ENCODE results near the gene NES.

The NES gene

DNA sequence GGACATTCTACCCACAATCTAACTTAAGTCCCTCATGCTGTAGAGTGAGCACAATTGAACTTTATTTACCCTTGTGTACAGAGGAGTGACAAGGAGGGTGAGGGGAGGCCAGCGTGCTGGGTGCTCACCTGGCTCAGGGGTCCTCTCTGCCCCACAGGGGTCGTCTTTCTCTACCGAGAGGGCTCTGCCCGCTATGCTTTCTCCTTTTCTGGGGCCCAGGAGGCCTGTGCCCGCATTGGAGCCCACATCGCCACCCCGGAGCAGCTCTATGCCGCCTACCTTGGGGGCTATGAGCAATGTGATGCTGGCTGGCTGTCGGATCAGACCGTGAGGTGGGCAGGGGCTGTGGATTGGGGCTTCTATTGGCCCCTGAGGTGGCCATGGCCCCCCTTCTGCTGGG, 29.9 kb downstream of the NES start:
- no peak overlapping the region for H3K27ac ChIP-seq (replicated peaks)
- peaks cover 29% of the 10 kb centered on the region for H3K27me3 ChIP-seq (ENCODE audit: insufficient read depth, poor library complexity, severe bottlenecking)
- H3K4me3 ChIP-seq (replicated peaks; ENCODE audit: insufficient read depth, low read length), result no peak overlapping the region
- DNase-seq (ENCODE audit: low read depth in 1 of 2, low spot score in 1 of 2), result no peak
- TF ChIP-seq SPI1 (IDR thresholded peaks at IDR 0.05; ENCODE audit: borderline replicate concordance, low read depth) (no peak), POLR2AphosphoS5 (IDR thresholded peaks at IDR 0.05; ENCODE audit: low read depth) (no peak)

DNA sequence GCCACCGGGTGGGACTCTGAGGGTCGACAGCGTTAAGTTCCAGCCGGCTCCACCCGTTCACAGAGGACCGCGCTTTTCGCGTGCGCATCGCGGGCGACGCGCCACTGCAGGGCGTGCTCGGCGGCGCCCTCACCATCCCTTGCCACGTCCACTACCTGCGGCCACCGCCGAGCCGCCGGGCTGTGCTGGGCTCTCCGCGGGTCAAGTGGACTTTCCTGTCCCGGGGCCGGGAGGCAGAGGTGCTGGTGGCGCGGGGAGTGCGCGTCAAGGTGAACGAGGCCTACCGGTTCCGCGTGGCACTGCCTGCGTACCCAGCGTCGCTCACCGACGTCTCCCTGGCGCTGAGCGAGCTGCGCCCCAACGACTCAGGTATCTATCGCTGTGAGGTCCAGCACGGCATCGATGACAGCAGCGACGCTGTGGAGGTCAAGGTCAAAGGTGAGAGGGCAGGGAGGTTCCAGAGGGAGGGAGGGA, 30.4 kb downstream of the NES start:
- H3K27ac ChIP-seq (replicated peaks), result no peak overlapping the region
- TF ChIP-seq, protein P1, sequence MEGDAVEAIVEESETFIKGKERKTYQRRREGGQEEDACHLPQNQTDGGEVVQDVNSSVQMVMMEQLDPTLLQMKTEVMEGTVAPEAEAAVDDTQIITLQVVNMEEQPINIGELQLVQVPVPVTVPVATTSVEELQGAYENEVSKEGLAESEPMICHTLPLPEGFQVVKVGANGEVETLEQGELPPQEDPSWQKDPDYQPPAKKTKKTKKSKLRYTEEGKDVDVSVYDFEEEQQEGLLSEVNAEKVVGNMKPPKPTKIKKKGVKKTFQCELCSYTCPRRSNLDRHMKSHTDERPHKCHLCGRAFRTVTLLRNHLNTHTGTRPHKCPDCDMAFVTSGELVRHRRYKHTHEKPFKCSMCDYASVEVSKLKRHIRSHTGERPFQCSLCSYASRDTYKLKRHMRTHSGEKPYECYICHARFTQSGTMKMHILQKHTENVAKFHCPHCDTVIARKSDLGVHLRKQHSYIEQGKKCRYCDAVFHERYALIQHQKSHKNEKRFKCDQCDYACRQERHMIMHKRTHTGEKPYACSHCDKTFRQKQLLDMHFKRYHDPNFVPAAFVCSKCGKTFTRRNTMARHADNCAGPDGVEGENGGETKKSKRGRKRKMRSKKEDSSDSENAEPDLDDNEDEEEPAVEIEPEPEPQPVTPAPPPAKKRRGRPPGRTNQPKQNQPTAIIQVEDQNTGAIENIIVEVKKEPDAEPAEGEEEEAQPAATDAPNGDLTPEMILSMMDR (IDR thresholded peaks at IDR 0.05; ENCODE audit: insufficient read depth, low read length), result no peak
- no peak for TF ChIP-seq POLR2AphosphoS5 (IDR thresholded peaks at IDR 0.05; ENCODE audit: low read depth)
- no peak for DNase-seq (ENCODE audit: low read depth in 1 of 2, low spot score in 1 of 2)
- H3K4me3 ChIP-seq (replicated peaks; ENCODE audit: insufficient read depth, low read length), result no peak overlapping the region
- peaks cover 33% of the 10 kb centered on the region for H3K27me3 ChIP-seq (ENCODE audit: insufficient read depth, poor library complexity, severe bottlenecking)

DNA sequence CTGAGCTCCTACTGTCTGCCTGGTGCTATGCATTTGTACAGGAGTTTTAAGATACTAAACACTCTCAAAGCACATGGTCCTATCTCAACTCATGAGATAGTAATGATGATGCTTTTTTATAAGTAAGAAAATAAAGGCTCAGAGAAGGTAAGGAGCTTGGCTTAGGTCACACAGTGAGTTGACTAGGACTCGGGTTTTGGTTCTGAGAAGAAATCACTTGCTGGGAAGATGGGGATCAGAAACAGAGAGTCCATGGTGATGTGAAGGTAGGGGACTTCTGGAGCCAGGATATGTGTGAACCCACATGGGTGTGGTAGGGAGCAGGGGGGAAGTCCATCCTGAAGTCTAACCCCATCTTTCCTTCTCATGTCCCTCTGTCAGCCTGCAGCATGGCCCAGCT, 31.5 kb downstream of the NES start:
- peaks cover 44% of the 10 kb centered on the region for H3K27me3 ChIP-seq (ENCODE audit: insufficient read depth, poor library complexity, severe bottlenecking)
- TF ChIP-seq, protein P2, sequence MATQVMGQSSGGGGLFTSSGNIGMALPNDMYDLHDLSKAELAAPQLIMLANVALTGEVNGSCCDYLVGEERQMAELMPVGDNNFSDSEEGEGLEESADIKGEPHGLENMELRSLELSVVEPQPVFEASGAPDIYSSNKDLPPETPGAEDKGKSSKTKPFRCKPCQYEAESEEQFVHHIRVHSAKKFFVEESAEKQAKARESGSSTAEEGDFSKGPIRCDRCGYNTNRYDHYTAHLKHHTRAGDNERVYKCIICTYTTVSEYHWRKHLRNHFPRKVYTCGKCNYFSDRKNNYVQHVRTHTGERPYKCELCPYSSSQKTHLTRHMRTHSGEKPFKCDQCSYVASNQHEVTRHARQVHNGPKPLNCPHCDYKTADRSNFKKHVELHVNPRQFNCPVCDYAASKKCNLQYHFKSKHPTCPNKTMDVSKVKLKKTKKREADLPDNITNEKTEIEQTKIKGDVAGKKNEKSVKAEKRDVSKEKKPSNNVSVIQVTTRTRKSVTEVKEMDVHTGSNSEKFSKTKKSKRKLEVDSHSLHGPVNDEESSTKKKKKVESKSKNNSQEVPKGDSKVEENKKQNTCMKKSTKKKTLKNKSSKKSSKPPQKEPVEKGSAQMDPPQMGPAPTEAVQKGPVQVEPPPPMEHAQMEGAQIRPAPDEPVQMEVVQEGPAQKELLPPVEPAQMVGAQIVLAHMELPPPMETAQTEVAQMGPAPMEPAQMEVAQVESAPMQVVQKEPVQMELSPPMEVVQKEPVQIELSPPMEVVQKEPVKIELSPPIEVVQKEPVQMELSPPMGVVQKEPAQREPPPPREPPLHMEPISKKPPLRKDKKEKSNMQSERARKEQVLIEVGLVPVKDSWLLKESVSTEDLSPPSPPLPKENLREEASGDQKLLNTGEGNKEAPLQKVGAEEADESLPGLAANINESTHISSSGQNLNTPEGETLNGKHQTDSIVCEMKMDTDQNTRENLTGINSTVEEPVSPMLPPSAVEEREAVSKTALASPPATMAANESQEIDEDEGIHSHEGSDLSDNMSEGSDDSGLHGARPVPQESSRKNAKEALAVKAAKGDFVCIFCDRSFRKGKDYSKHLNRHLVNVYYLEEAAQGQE (IDR thresholded peaks at IDR 0.05; ENCODE audit: insufficient replicate concordance, low read depth), result no peak
- TF ChIP-seq, protein P1 (IDR thresholded peaks at IDR 0.05; ENCODE audit: insufficient read depth, low read length), result no peak
- TF ChIP-seq POLR2AphosphoS5 (IDR thresholded peaks at IDR 0.05; ENCODE audit: low read depth), result no peak
- TF ChIP-seq SPI1 (IDR thresholded peaks at IDR 0.05; ENCODE audit: borderline replicate concordance, low read depth), result no peak
- no peak for TF ChIP-seq GABPA (IDR thresholded peaks at IDR 0.05; ENCODE audit: low read depth)
- no peak overlapping the region for H3K27ac ChIP-seq (replicated peaks)
- no peak for DNase-seq (ENCODE audit: low read depth in 1 of 2, low spot score in 1 of 2)
- no peak overlapping the region for H3K4me3 ChIP-seq (replicated peaks; ENCODE audit: insufficient read depth, low read length)

DNA sequence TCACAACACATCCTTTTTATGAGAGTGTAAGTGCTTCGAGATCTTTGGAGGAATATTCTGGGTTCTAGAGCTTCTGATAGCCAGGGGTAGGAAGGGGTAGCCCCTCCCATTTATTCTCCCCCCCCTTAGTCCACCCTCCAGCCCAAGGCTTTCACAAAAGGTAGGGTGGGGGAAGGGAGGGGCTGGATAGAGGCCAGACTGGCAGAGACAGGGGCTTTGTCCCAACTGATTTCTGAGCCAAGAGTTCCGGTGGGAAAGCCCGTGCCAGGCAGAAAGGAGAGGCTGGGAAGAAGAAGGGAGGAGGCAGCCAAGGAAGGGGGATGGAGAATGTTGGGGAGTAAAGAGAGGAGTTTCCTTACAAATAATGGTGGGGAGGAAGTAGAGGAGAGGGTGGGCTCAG, 32.2 kb downstream of the NES start:
- no peak for DNase-seq (ENCODE audit: low read depth in 1 of 2, low spot score in 1 of 2)

More for the DNA sequence above, 32.2 kb downstream of the NES start:
- Histone ChIP-seq H3K27me3 (ENCODE audit: insufficient read depth, poor library complexity, severe bottlenecking) (peaks cover 46% of the 10 kb centered on the region), H3K4me3 (replicated peaks; ENCODE audit: insufficient read depth, low read length) (no peak overlapping the region), H3K27ac (replicated peaks) (no peak overlapping the region)
- TF ChIP-seq SPI1 (IDR thresholded peaks at IDR 0.05; ENCODE audit: borderline replicate concordance, low read depth), result no peak
- TF ChIP-seq, protein P2 (IDR thresholded peaks at IDR 0.05; ENCODE audit: insufficient replicate concordance, low read depth), result no peak
- TF ChIP-seq, protein P1 (IDR thresholded peaks at IDR 0.05; ENCODE audit: insufficient read depth, low read length), result no peak
- no peak for TF ChIP-seq POLR2AphosphoS5 (IDR thresholded peaks at IDR 0.05; ENCODE audit: low read depth)
- no peak for TF ChIP-seq GABPA (IDR thresholded peaks at IDR 0.05; ENCODE audit: low read depth)
